ENCODE results near the gene WDR33. TPM values are rescaled to one million over a fixed set of nuclear protein-coding genes. Genes with fewer than 3 reads are reported as not detected.

WDR33 gene
- total and polyA plus RNA-seq, 2 donors (not counting 3 experiments of a cell fraction or from before 2014, with no cell fraction given): 16.4 to 52.5 TPM

- H3K4me2 ChIP-seq (ENCODE audit: insufficient read depth, low read length): no peak overlapping the region
- BruUV-seq (replicated peaks): no TSS peak
- H2AFZ ChIP-seq (ENCODE audit: low read depth, low read length): no peak overlapping the region
- no peak for DNase-seq (ENCODE audit: low read depth, low spot score)
- dilution Hi-C loops (cut with MboI; ENCODE audit: extremely low pct_ligation_motif_present, low sequenced_read_pairs): no loop called here
- CTCF ChIA-PET: interaction anchor here (2.3 kb wide), 1 partner anchor 78 kb away, joined by 8 read pairs; no protein-coding TSS in a partner anchor
- FAIRE-seq: no peak
- H3K36me3 ChIP-seq (ENCODE audit: control insufficient read depth in 2 of 2, extremely low read depth in 1 of 2, insufficient read depth in 2 of 2, low read length in 2 of 2): no peaks in the 10 kb centered on the region
- peaks cover 15% of the 10 kb centered on the region for H3K4me1 ChIP-seq (ENCODE audit: control insufficient read depth, extremely low read depth, insufficient read depth, low read length)
- H3K9ac ChIP-seq (replicated peaks; ENCODE audit: extremely low read depth, insufficient read depth, low read length): no peak overlapping the region
- POLR2A ChIA-PET: no interaction called here
- TF ChIP-seq POLR2A (IDR thresholded peaks at IDR 0.05; ENCODE audit: low read depth, low read length) (no peak), GATA2 (IDR thresholded peaks at IDR 0.05; ENCODE audit: insufficient read depth, insufficient read length, low read depth, low read length) (no peak), CTCF (IDR thresholded peaks at IDR 0.05; ENCODE audit: extremely low read depth in 1 of 2, insufficient read depth in 1 of 2, low read depth in 1 of 2, low read length in 2 of 2) (no peak), MAX (IDR thresholded peaks at IDR 0.05; ENCODE audit: insufficient read depth, insufficient read length) (no peak), EZH2 (IDR thresholded peaks at IDR 0.05; ENCODE audit: borderline replicate concordance, low read depth, low read length, severe bottlenecking) (no peak), MYC (IDR thresholded peaks at IDR 0.05; ENCODE audit: low read depth, low read length) (no peak), FOS (IDR thresholded peaks at IDR 0.05; ENCODE audit: borderline replicate concordance, insufficient read depth, low read length) (no peak), JUN (IDR thresholded peaks at IDR 0.05; ENCODE audit: borderline replicate concordance, insufficient read depth, insufficient read length, low read depth) (no peak), POLR2AphosphoS5 (IDR thresholded peaks at IDR 0.05; ENCODE audit: insufficient read depth, low read depth, low read length) (no peak)
- no peaks in the 10 kb centered on the region for H3K27me3 ChIP-seq (ENCODE audit: control insufficient read depth in 2 of 2, insufficient read depth in 2 of 2, low read length in 2 of 2)
- H3K4me3 ChIP-seq (replicated peaks in 1 of 3; ENCODE audit: insufficient read depth in 1 of 3, low read depth in 1 of 3, low read length in 3 of 3): no peak overlapping the region
- H4K20me1 ChIP-seq (replicated peaks; ENCODE audit: control insufficient read depth, extremely low read depth, insufficient read depth, low read length): no peaks in the 10 kb centered on the region
- H3K9me3 ChIP-seq (replicated peaks; ENCODE audit: control insufficient read depth, insufficient read depth, low read length): no peaks in the 10 kb centered on the region
- H3K9me1 ChIP-seq (replicated peaks; ENCODE audit: control insufficient read depth, extremely low read depth, insufficient read depth, low read length): no peaks in the 10 kb centered on the region
- H3K27ac ChIP-seq (ENCODE audit: insufficient read depth, low read depth, low read length): no peak overlapping the region
- no peaks in the 10 kb centered on the region for H3K79me2 ChIP-seq (ENCODE audit: control insufficient read depth, insufficient read depth, low read length)
- intact Hi-C loops (cut with micrococcal nuclease): no loop called here
Observed at GRCh38 chr2:127669056-127669455, 141.9 kb downstream of the WDR33 start.

Measured in endothelial cell of umbilical vein (primary cell).